GM23338 (cell line): ENCODE measurements around the gene TMX2.
A peak's percentile ranks its signal among the peaks of the same experiment; 100 is the strongest.

ENCODE experiments used
- CREB1 ChIP-seq: fragments of 250-450 bp; sonication (Bioruptor Pico); IDR thresholded peaks from 2 replicates; pipeline ENCODE4 v1.5.0; 2020; ENCODE audit warnings: low read depth, mild to moderate bottlenecking, moderate library complexity
- EZH2 ChIP-seq: fragments of 200-600 bp; sonication (generic); IDR thresholded peaks from one replicate; pipeline ENCODE4 v1.8.0; 2017; ENCODE audit warnings: antibody characterized with exemption, mild to moderate bottlenecking, low read depth; ENCODE audit not compliant: unreplicated experiment
- EZH2phosphoT487 ChIP-seq: fragments of 200-600 bp; sonication (generic); IDR thresholded peaks from one replicate; pipeline ENCODE4 v1.8.1; 2018; ENCODE audit warnings: antibody characterized with exemption; ENCODE audit not compliant: unreplicated experiment
- JUNB ChIP-seq: IDR thresholded peaks from one replicate; pipeline ENCODE4 v1.6.1; 2016; ENCODE audit warnings: antibody characterized with exemption; ENCODE audit not compliant: unreplicated experiment
- NANOG ChIP-seq: IDR thresholded peaks from 2 replicates; pipeline ENCODE4 v1.6.1; 2016; ENCODE audit warnings: antibody characterized with exemption, borderline replicate concordance
- POLR2AphosphoS5 ChIP-seq: IDR thresholded peaks from 2 replicates; pipeline ENCODE4 v1.6.1; 2016; ENCODE audit warnings: antibody characterized with exemption, low read depth
- STAT1 ChIP-seq: IDR thresholded peaks from one replicate; pipeline ENCODE4 v1.6.1; 2016; ENCODE audit warnings: antibody characterized with exemption; ENCODE audit not compliant: unreplicated experiment
- ZNF331 ChIP-seq: fragments of 250-450 bp; sonication (Bioruptor Pico); IDR thresholded peaks from 2 replicates; pipeline ENCODE4 v1.5.0; 2020; ENCODE audit warnings: low read depth, mild to moderate bottlenecking, moderate library complexity
- TF ChIP-seq, protein P1 (sequence below), 2 experiments: fragments of 200-600 bp in 1 of 2; sonication (generic) in 1 of 2; conservative IDR thresholded peaks; 2 replicates each; pipeline versions ENCODE4 v1.5.1 to v1.6.1; 2016 to 2017; ENCODE audit warnings: antibody characterized with exemption in 2 of 2, low read depth in 2 of 2, mild to moderate bottlenecking in 2 of 2, moderate library complexity in 1 of 2
- TF ChIP-seq, protein P2 (sequence below): IDR thresholded peaks from one replicate; pipeline ENCODE4 v1.6.1; 2018; ENCODE audit warnings: antibody characterized with exemption; ENCODE audit not compliant: unreplicated experiment

DNA sequence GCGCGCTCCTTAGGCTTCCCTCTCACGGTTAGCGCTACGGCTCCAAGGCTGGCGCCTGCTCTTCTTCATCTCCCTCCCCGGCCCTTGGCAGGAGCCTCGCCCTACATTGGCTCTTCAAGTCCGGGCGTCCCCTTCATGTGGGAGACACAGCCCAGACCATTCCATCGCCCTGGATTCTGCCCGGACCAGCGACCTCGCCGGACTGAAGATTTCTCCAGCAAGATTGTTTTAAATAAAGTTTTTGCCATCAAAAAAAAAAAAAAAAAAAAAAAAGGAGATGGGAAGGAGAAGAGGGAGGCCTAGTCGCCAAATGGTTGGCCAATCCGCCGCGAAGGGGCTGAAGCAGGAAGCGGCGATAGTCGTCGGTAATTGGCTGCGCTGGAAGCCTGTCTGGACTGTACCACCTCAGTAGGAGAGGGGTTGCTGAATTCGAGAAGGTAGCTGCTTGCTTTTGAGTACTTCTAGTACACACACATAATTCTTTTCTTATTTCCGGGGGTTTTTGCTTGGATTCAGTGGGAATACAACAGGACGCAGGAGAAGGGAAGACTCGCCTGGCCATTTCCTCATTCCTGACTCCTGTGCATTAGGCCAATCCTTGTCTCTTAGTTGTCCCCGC, 45.2 kb upstream of the TMX2 start:
- TF ChIP-seq EZH2phosphoT487 (no peak), POLR2AphosphoS5 (peak; percentile 68), CREB1 (CRISPR knock-in tag) (no peak; the same call in 1 of the 2 replicates), ZNF331 (CRISPR knock-in tag) (no peak), NANOG (no peak), EZH2 (no peak), JUNB (no peak), STAT1 (no peak)
- TF ChIP-seq, protein P1, sequence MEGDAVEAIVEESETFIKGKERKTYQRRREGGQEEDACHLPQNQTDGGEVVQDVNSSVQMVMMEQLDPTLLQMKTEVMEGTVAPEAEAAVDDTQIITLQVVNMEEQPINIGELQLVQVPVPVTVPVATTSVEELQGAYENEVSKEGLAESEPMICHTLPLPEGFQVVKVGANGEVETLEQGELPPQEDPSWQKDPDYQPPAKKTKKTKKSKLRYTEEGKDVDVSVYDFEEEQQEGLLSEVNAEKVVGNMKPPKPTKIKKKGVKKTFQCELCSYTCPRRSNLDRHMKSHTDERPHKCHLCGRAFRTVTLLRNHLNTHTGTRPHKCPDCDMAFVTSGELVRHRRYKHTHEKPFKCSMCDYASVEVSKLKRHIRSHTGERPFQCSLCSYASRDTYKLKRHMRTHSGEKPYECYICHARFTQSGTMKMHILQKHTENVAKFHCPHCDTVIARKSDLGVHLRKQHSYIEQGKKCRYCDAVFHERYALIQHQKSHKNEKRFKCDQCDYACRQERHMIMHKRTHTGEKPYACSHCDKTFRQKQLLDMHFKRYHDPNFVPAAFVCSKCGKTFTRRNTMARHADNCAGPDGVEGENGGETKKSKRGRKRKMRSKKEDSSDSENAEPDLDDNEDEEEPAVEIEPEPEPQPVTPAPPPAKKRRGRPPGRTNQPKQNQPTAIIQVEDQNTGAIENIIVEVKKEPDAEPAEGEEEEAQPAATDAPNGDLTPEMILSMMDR (conservative IDR thresholded peaks at IDR 0.05; ENCODE audit: low read depth in 2 of 2): no peak
- TF ChIP-seq, protein P2, sequence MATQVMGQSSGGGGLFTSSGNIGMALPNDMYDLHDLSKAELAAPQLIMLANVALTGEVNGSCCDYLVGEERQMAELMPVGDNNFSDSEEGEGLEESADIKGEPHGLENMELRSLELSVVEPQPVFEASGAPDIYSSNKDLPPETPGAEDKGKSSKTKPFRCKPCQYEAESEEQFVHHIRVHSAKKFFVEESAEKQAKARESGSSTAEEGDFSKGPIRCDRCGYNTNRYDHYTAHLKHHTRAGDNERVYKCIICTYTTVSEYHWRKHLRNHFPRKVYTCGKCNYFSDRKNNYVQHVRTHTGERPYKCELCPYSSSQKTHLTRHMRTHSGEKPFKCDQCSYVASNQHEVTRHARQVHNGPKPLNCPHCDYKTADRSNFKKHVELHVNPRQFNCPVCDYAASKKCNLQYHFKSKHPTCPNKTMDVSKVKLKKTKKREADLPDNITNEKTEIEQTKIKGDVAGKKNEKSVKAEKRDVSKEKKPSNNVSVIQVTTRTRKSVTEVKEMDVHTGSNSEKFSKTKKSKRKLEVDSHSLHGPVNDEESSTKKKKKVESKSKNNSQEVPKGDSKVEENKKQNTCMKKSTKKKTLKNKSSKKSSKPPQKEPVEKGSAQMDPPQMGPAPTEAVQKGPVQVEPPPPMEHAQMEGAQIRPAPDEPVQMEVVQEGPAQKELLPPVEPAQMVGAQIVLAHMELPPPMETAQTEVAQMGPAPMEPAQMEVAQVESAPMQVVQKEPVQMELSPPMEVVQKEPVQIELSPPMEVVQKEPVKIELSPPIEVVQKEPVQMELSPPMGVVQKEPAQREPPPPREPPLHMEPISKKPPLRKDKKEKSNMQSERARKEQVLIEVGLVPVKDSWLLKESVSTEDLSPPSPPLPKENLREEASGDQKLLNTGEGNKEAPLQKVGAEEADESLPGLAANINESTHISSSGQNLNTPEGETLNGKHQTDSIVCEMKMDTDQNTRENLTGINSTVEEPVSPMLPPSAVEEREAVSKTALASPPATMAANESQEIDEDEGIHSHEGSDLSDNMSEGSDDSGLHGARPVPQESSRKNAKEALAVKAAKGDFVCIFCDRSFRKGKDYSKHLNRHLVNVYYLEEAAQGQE: no peak
